Testis (tissue), 2 donors: ENCODE data around the gene DGUOK.

Experiments
- CTCF ChIP-seq, 3 experiments: fragments of 450-650 bp in 2 of 3; fragments of 200-600 bp in 1 of 3; sonication (generic) in 1 of 3; IDR thresholded peaks; one replicate each; pipeline ENCODE4 v1.5.1; 2016 to 2019; ENCODE audit warnings: antibody characterized with exemption in 3 of 3, mild to moderate bottlenecking in 2 of 3, moderate library complexity in 1 of 3
- POLR2A ChIP-seq: fragments of 450-650 bp; IDR thresholded peaks from one replicate; pipeline ENCODE4 v1.6.1; 2017; ENCODE audit warnings: antibody characterized with exemption, mild to moderate bottlenecking, moderate library complexity

GRCh38 chr2:74007121-74007520, 80.4 kb downstream of the DGUOK start:
- TF ChIP-seq POLR2A (no peak), CTCF (IDR thresholded peaks at IDR 0.05) (no peak)
